Effector memory CD8-positive, alpha-beta T cell (primary cell): ENCODE measurements around the gene MOB3B.

Source experiments
- ATAC-seq: fragments of 150-1000 bp; cut with Tn5 transposase; replicated peaks from 2 replicates; pipeline ENCODE4 v1.10.0; 2021; ENCODE audit warnings: mild to moderate bottlenecking, moderate library complexity
- DNase-seq, 3 experiments: peaks; one replicate each; pipeline ENCODE4 v3.0.0; 2021
- H3K27ac Mint-ChIP-seq, 2 donors: one replicate each; pipeline ENCODE4 v1.8.0; 2022; ENCODE audit warnings: mild to moderate bottlenecking in 2 of 2, mixed read lengths in 2 of 2, moderate library complexity in 2 of 2
- H3K27me3 Mint-ChIP-seq, 2 donors: one replicate each; pipeline ENCODE4 v1.8.0; 2022; ENCODE audit warnings: mixed read lengths in 2 of 2
- H3K36me3 Mint-ChIP-seq: one replicate; pipeline ENCODE4 v1.8.0; 2022; ENCODE audit warnings: mild to moderate bottlenecking, moderate library complexity, mixed read lengths; ENCODE audit not compliant: insufficient read depth
- H3K4me1 Mint-ChIP-seq, 2 donors: one replicate each; pipeline ENCODE4 v1.8.0; 2022; ENCODE audit warnings: low read depth in 2 of 2, mixed read lengths in 2 of 2
- H3K4me3 Mint-ChIP-seq, 2 donors: one replicate each; pipeline ENCODE4 v1.8.0; 2022; ENCODE audit warnings: mild to moderate bottlenecking in 2 of 2, mixed read lengths in 2 of 2, moderate library complexity in 2 of 2
- H3K9me3 Mint-ChIP-seq, 2 donors: one replicate each; pipeline ENCODE4 v1.8.0; 2022; ENCODE audit warnings: mixed read lengths in 2 of 2

MOB3B gene

GRCh38 chr9:27433631-27434325, 95.8 kb downstream of the MOB3B start:
- ATAC-seq (no peak), DNase-seq (no peak)
- Mint-ChIP-seq H3K4me3 (no peak overlapping the region), H3K9me3 (no peaks in the 10 kb centered on the region), H3K27me3 (peaks cover 0 to 10% of the 10 kb centered on the region in 2 donors), H3K36me3 (no peaks in the 10 kb centered on the region), H3K27ac (no peak overlapping the region), H3K4me1 (peaks cover 0 to 2% of the 10 kb centered on the region in 2 donors)

DNA sequence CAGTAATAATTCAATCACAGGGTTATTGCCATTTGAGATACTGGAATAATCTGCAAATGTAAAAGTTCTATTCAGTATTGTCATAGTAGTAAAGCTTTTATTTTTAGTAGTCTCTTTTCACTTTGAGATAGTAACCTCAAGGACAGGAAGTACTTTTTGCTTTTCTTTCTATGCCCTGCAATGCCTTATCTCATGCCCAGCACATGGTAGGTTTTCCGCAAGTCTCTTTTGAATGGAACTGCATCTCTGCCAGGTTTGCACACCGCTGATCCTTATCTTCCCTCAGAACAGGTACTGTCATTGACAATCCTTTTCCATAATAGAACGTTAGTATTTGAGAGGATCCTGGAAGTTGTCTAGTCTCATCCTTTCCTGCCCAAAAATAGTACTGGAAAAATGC, 97.3 kb downstream of the MOB3B start:
- H3K27me3 Mint-ChIP-seq: peaks cover 8 to 10% of the 10 kb centered on the region in 2 donors
- H3K27ac Mint-ChIP-seq: no peak overlapping the region
- peaks cover 0 to 2% of the 10 kb centered on the region in 2 donors for H3K4me1 Mint-ChIP-seq
- no peaks in the 10 kb centered on the region for H3K36me3 Mint-ChIP-seq
- no peaks in the 10 kb centered on the region for H3K9me3 Mint-ChIP-seq
- ATAC-seq (no peak), DNase-seq (no peak)
- no peak overlapping the region for H3K4me3 Mint-ChIP-seq

GRCh38 chr9:27431543-27432147, 98.0 kb downstream of the MOB3B start:
- Mint-ChIP-seq H3K27ac (no peak overlapping the region), H3K4me1 (peaks cover 0 to 2% of the 10 kb centered on the region in 2 donors), H3K4me3 (no peak overlapping the region), H3K9me3 (no peaks in the 10 kb centered on the region), H3K27me3 (peaks cover 7 to 8% of the 10 kb centered on the region in 2 donors), H3K36me3 (no peaks in the 10 kb centered on the region)
- no peak for ATAC-seq
- no peak for DNase-seq

DNA sequence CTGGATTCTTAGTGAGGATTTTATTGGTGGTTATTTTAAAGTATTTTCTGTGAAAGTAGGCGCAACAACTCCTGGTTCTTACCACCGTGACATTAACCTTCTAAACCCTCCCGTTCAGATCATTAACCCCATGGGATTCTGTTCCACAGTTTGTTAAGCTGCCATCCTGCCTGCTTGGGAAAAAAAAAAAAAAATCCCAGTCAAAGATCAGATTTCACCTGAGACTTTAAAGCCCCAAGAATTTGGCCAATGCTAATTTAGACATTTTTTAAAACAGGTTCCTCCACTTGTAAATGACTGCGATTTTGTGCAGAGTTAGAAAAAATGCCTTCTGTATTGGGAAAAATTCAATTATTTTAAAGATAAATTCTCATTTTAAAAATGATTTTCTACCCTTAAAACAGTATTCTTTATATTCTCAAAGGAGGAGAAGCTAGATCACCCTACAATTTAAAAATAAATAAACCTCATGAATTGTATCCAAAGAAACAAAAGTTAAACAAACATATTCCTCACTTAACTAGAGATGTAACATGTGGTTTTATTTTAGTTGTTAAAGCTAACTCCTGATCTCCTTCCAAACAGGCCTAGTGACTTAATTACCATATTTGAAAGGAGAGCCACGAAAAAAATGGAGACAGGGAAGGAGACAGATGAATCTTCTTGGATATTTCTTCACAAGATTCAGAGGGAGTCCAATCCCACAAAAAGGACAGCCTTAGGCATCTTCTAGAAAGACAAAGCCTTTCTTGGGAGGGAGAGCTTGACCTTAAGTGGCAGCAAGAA, 98.7 kb downstream of the MOB3B start:
- Mint-ChIP-seq H3K4me1 (peaks cover 0 to 2% of the 10 kb centered on the region in 2 donors), H3K4me3 (no peak overlapping the region), H3K9me3 (no peaks in the 10 kb centered on the region), H3K27ac (no peak overlapping the region), H3K36me3 (no peaks in the 10 kb centered on the region), H3K27me3 (peaks cover 3 to 8% of the 10 kb centered on the region in 2 donors)
- ATAC-seq (no peak), DNase-seq (no peak)

DNA sequence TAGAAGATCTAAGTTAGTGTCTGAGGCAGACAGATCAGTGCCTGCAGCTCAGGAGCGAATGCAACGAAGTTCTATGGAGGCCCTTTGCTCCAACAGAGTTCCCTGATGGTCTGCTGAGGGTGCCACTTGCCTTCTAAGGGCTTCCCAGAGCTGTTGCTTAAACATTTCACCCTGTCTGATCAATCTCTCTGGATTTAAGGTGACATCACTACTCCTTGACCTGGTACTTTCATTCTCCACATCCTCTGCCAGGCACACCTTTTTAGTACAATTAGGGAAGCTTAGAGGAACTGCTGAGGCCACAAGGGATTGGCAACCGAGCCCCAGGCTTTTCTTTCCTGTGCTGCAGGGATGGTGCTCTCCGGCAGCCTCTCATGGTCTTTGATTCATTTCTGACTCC, 99.7 kb downstream of the MOB3B start:
- DNase-seq (no peak), ATAC-seq (no peak)
- Mint-ChIP-seq H3K4me1 (peaks cover 0 to 2% of the 10 kb centered on the region in 2 donors), H3K27me3 (peaks cover 0 to 8% of the 10 kb centered on the region in 2 donors), H3K27ac (no peak overlapping the region), H3K36me3 (no peaks in the 10 kb centered on the region), H3K4me3 (no peak overlapping the region), H3K9me3 (no peaks in the 10 kb centered on the region)

GRCh38 chr9:27429436-27429835, 100.2 kb downstream of the MOB3B start:
- H3K4me1 Mint-ChIP-seq: peaks cover 0 to 2% of the 10 kb centered on the region in 2 donors

GRCh38 chr9:27428551-27428950, 101.1 kb downstream of the MOB3B start:
- DNase-seq (no peak), ATAC-seq (no peak)
- Mint-ChIP-seq H3K27ac (no peak overlapping the region), H3K4me3 (no peak overlapping the region), H3K27me3 (peaks cover 0 to 8% of the 10 kb centered on the region in 2 donors), H3K9me3 (no peaks in the 10 kb centered on the region), H3K4me1 (peaks cover 0 to 2% of the 10 kb centered on the region in 2 donors), H3K36me3 (no peaks in the 10 kb centered on the region)

More at GRCh38 chr9:27429436-27429835, 100.2 kb downstream of the MOB3B start:
- no peaks in the 10 kb centered on the region for H3K9me3 Mint-ChIP-seq
- H3K27ac Mint-ChIP-seq: no peak overlapping the region
- ATAC-seq (no peak), DNase-seq (no peak)
- peaks cover 0 to 8% of the 10 kb centered on the region in 2 donors for H3K27me3 Mint-ChIP-seq
- no peaks in the 10 kb centered on the region for H3K36me3 Mint-ChIP-seq
- no peak overlapping the region for H3K4me3 Mint-ChIP-seq

GRCh38 chr9:27427272-27427643, 102.4 kb downstream of the MOB3B start:
- no peak overlapping the region for H3K27ac Mint-ChIP-seq
- peaks cover 0 to under 1% of the 10 kb centered on the region in 2 donors for H3K4me1 Mint-ChIP-seq
- ATAC-seq (no peak), DNase-seq (no peak)
- no peaks in the 10 kb centered on the region for H3K9me3 Mint-ChIP-seq
- H3K27me3 Mint-ChIP-seq: peaks cover 0 to 8% of the 10 kb centered on the region in 2 donors
- H3K4me3 Mint-ChIP-seq: no peak overlapping the region
- H3K36me3 Mint-ChIP-seq: no peaks in the 10 kb centered on the region

DNA sequence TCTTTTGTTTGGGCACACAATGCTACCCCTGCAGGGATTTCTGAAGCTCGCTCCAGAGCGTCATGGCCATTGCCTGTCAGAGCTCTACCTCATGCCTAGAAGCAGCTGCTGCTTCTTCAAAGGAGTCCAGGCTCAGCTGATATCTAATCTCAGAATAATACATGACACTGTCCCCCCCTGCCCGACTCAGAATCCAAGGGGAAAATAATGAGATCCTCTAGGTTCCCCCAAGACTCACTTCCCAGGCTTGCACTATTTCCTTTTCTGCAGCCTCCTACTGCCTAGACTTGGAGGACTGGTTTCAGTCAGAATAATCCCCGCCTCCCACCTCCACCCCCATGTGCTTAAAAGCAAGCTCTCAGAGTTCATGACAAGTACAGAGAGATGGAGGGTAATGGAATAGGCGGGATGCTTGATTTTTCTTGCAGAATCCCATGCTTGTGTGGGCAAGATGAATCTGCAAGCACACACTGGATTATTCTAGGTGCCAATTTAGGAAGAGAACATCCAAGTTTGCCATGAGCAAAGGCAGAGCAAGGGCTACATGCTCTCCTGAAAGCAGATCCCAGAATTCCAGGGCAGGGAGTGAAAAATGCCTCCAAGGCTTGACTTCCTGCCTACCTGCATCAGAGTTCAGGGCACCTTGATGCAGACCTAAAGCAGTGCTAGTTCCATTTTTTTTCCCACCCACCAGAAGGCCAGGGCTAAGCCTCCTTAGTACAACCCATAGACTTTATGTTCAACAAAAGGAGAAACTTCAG, 102.9 kb downstream of the MOB3B start:
- Mint-ChIP-seq H3K27ac (no peak overlapping the region), H3K27me3 (peaks cover 0 to 8% of the 10 kb centered on the region in 2 donors), H3K4me1 (no peaks in the 10 kb centered on the region), H3K4me3 (no peak overlapping the region), H3K9me3 (no peaks in the 10 kb centered on the region), H3K36me3 (no peaks in the 10 kb centered on the region)
- no peak for DNase-seq
- no peak for ATAC-seq

DNA sequence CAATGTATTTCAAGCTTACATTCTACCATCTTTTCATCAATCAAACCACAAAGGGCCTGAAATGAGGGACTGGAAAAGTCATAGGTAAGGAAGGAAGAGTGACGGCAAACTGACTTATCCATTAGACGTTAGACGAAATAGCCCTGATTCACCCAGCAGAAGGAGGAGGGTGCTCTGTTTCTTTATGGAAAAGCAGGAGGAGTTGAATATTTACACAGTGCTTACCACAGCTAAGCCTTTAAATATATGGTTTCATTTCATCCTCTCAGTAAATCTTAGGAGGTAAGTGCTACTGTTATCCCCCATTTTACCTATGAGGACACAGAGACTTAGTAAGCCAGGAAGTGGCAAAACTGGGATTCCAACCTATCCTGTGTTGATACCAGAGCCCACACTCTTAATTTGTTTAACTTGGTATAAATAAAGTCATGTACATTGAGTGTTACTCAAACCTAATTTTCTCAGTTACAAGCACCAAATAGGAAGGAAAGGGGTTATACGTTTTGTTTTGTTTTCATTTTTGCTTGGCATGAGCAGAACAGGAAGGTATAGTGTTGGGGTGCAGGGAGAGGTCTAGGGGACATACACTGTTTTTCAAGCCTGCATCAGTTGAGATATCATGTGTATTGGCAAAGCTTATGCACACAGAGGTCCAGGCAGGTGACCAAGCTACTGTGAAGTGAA, 103.6 kb downstream of the MOB3B start:
- no peak for ATAC-seq
- Mint-ChIP-seq H3K4me1 (no peaks in the 10 kb centered on the region), H3K9me3 (no peaks in the 10 kb centered on the region), H3K36me3 (no peaks in the 10 kb centered on the region), H3K27ac (no peak overlapping the region), H3K4me3 (no peak overlapping the region), H3K27me3 (peaks cover 0 to 8% of the 10 kb centered on the region in 2 donors)
- DNase-seq: no peak

- H3K4me1 Mint-ChIP-seq: no peaks in the 10 kb centered on the region
- ATAC-seq: no peak
- H3K4me3 Mint-ChIP-seq: no peak overlapping the region
- peaks cover 0 to 3% of the 10 kb centered on the region in 2 donors for H3K9me3 Mint-ChIP-seq
- H3K27ac Mint-ChIP-seq: no peak overlapping the region
- H3K27me3 Mint-ChIP-seq: peaks cover 0 to 8% of the 10 kb centered on the region in 2 donors
- no peaks in the 10 kb centered on the region for H3K36me3 Mint-ChIP-seq
- no peak for DNase-seq
These were observed 105.5 kb downstream of the MOB3B start for GRCh38 chr9:27423915-27424710.

DNA sequence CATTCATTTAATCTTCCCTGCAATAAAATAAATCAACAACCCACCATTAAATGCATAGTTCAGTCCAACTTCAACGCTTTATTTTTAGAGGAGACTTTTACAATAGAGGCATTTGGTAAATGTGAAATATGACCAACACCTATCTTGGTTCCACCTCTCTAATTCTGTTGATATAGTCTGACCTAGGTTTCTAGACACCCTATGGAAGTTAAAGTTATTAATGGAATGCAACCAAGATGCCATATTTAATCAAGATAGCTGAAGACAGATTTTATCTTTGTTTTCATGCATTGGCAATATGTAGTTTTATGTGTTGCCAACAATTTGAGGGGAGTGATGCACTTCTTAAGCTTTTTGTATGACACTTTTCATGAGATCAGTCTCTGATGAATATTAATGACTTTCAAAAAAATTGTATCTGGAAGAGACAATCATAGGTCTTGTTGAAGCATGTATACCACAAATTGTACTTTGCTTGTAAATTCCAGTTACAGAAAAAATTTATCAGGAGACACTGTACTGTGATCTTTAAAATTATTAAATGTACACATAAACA, 107.3 kb downstream of the MOB3B start:
- no peak for ATAC-seq
- DNase-seq: no peak
- H3K4me1 Mint-ChIP-seq: no peaks in the 10 kb centered on the region
- peaks cover 0 to 3% of the 10 kb centered on the region in 2 donors for H3K9me3 Mint-ChIP-seq
- H3K36me3 Mint-ChIP-seq: no peaks in the 10 kb centered on the region
- no peak overlapping the region for H3K27ac Mint-ChIP-seq
- H3K4me3 Mint-ChIP-seq: no peak overlapping the region
- no peaks in the 10 kb centered on the region for H3K27me3 Mint-ChIP-seq
